ENCODE measurements around the gene RIBC2.

Gene RIBC2

DNA sequence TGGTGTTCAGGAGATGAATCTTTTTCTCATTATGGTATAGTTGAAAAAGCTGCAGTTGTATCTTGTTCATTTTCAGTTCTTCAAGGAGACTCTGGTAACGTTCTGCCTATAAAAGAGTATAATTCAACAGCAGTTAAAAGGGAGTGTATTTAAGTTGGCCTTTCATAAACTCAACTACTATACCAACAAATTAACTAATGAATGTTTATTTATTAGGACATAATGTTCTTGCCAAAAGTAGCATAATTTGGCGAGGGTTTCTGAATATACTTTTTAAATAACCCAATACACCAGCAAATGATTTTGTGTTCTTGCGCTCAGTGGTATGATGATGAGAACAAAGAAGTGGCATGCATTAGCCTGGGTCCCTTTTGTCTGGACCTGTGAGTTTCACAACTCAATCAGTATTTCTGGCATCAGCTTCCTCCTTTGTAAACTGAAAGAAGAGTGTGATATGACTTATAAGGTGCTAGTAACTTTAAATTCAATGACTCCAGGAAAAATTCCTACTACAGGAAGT is 11.0 kb upstream of the RIBC2 start:
- Histone ChIP-seq H3K27me3 (replicated peaks; ENCODE audit: control insufficient read depth, insufficient read depth, low read length, poor library complexity, severe bottlenecking) (no peaks in the 10 kb centered on the region), H3K27ac (ENCODE audit: insufficient read depth, low read length, poor library complexity, severe bottlenecking) (no peak overlapping the region), H3K9me3 (ENCODE audit: control insufficient read depth, low read length) (no peaks in the 10 kb centered on the region), H3K4me3 (ENCODE audit: insufficient read depth, low read depth, low read length, poor library complexity, severe bottlenecking) (no peak overlapping the region), H3K36me3 (ENCODE audit: control insufficient read depth, insufficient read depth, low read length) (no peaks in the 10 kb centered on the region), H3K4me1 (ENCODE audit: control insufficient read depth, insufficient read depth, low read length, poor library complexity, severe bottlenecking) (no peaks in the 10 kb centered on the region)
- DNase-seq = no peak

DNA sequence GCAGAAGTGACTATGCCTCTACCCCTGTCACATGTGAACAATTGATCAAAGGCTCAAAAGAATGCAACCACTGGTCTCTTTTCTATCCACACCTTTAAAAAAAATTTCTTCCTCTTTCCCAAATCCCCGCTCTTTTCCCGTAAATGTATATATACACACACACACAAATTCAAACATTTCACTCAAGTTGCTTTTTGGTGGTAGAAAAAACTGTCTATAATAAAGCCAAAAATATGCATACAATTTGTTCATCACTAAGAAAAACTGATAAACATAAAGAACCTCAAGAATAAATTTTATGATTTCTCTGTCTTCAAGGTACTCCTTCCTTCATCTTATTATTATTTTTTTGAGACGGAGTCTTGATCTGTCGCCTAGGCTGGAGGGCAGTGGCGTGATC is 5.7 kb upstream of the RIBC2 start:
- no peaks in the 10 kb centered on the region for H3K9me3 ChIP-seq (ENCODE audit: control insufficient read depth, low read length)
- DNase-seq = no peak
- no peaks in the 10 kb centered on the region for H3K27me3 ChIP-seq (replicated peaks; ENCODE audit: control insufficient read depth, insufficient read depth, low read length, poor library complexity, severe bottlenecking)
- H3K36me3 ChIP-seq (ENCODE audit: control insufficient read depth, insufficient read depth, low read length) = no peaks in the 10 kb centered on the region
- no peaks in the 10 kb centered on the region for H3K4me1 ChIP-seq (ENCODE audit: control insufficient read depth, insufficient read depth, low read length, poor library complexity, severe bottlenecking)
- no peak overlapping the region for H3K27ac ChIP-seq (ENCODE audit: insufficient read depth, low read length, poor library complexity, severe bottlenecking)
- H3K4me3 ChIP-seq (ENCODE audit: insufficient read depth, low read depth, low read length, poor library complexity, severe bottlenecking) = no peak overlapping the region

DNA sequence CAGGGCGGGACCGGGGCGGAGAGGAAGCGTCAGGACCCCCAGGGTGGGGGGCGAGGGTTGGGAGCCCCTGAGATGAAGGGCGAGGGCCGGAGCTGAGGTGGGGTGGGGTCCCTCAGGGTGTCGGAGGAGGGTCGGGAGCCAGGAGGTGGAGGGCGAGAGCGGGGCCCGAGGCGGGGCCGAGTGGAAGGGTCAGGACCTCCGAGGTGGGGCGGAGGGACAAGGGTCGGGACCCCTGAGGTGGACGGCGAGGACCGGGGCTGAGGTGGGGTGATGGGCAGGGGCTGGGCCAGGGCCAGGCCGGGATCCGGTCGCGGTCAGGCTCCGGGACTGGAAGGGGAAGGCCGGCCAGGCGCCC is 503 bp upstream of the RIBC2 start:
- peak overlapping the region; percentile 55 for H3K4me3 ChIP-seq (ENCODE audit: insufficient read depth, low read depth, low read length, poor library complexity, severe bottlenecking)
- H3K4me1 ChIP-seq (ENCODE audit: control insufficient read depth, insufficient read depth, low read length, poor library complexity, severe bottlenecking) = peaks cover 14% of the 10 kb centered on the region
- H3K27ac ChIP-seq (ENCODE audit: insufficient read depth, low read length, poor library complexity, severe bottlenecking) = no peak overlapping the region
- no peaks in the 10 kb centered on the region for H3K36me3 ChIP-seq (ENCODE audit: control insufficient read depth, insufficient read depth, low read length)
- no peak for DNase-seq
- H3K27me3 ChIP-seq (replicated peaks; ENCODE audit: control insufficient read depth, insufficient read depth, low read length, poor library complexity, severe bottlenecking) = no peaks in the 10 kb centered on the region
- no peaks in the 10 kb centered on the region for H3K9me3 ChIP-seq (ENCODE audit: control insufficient read depth, low read length)

DNA sequence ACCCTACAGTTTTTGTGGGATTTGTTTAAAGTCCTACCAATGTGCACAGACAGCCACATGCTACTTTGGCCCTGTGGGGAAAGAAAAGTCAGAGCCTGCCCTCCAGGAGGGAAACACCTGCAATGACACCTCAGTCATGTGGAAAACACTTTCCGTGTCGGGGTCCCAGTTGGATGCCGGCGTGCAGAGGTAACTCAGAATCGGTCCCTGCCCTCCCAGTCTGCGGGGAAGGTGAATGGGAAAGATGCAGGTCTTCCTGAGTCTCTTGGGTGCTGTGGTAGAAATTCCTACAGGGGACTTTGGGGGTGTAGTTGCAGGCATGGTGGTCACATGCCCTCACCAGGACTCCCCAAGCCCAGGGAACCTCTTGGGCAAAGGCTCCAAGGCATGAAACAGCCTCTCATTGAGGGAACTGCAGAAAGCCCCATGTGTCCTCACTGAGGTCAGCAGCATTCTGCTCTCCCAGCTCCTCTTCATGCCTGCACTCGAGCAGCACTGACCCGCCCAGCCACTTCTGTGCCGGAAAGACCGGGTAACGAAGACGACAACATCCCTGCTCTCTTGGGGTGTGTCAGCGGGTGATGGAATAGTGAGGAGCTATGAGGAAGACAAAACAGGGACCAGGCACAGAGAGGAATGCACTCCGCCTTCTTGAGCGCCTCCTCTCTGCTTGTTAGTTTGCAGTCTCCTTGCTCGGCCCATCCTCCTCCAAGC is 4.7 kb downstream of the RIBC2 start:
- H3K27me3 ChIP-seq (replicated peaks; ENCODE audit: control insufficient read depth, insufficient read depth, low read length, poor library complexity, severe bottlenecking) = no peaks in the 10 kb centered on the region
- no peak for DNase-seq
- H3K36me3 ChIP-seq (ENCODE audit: control insufficient read depth, insufficient read depth, low read length) = no peaks in the 10 kb centered on the region
- H3K4me3 ChIP-seq (ENCODE audit: insufficient read depth, low read depth, low read length, poor library complexity, severe bottlenecking) = no peak overlapping the region
- H3K4me1 ChIP-seq (ENCODE audit: control insufficient read depth, insufficient read depth, low read length, poor library complexity, severe bottlenecking) = peaks cover 11% of the 10 kb centered on the region
- H3K9me3 ChIP-seq (ENCODE audit: control insufficient read depth, low read length) = no peaks in the 10 kb centered on the region
- H3K27ac ChIP-seq (ENCODE audit: insufficient read depth, low read length, poor library complexity, severe bottlenecking) = no peak overlapping the region

DNA sequence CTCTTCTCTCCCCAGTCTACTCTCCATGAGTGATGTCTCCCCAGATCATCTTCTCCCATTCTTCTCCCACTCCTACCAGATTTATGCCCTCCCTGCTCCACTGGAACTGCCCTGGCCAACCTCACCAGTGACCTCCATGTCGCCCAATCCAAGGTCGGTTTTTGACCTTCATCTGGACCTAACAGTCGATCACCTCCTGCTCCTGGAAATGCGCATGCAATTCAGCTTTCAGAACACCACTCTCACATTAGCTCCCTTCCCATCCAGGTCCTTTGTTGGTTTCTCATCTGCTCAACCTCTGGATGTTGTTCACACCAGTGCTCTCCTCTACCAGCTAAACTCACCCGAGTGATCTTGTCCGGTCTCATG is 5.3 kb downstream of the RIBC2 start:
- Histone ChIP-seq H3K27me3 (replicated peaks; ENCODE audit: control insufficient read depth, insufficient read depth, low read length, poor library complexity, severe bottlenecking) (no peaks in the 10 kb centered on the region), H3K4me1 (ENCODE audit: control insufficient read depth, insufficient read depth, low read length, poor library complexity, severe bottlenecking) (peaks cover 5% of the 10 kb centered on the region), H3K4me3 (ENCODE audit: insufficient read depth, low read depth, low read length, poor library complexity, severe bottlenecking) (no peak overlapping the region), H3K27ac (ENCODE audit: insufficient read depth, low read length, poor library complexity, severe bottlenecking) (no peak overlapping the region), H3K36me3 (ENCODE audit: control insufficient read depth, insufficient read depth, low read length) (no peaks in the 10 kb centered on the region), H3K9me3 (ENCODE audit: control insufficient read depth, low read length) (no peaks in the 10 kb centered on the region)
- no peak for DNase-seq

- no peak for DNase-seq
- no peaks in the 10 kb centered on the region for H3K9me3 ChIP-seq (ENCODE audit: control insufficient read depth, low read length)
- H3K27ac ChIP-seq (ENCODE audit: insufficient read depth, low read length, poor library complexity, severe bottlenecking) = no peak overlapping the region
- no peaks in the 10 kb centered on the region for H3K27me3 ChIP-seq (replicated peaks; ENCODE audit: control insufficient read depth, insufficient read depth, low read length, poor library complexity, severe bottlenecking)
- H3K4me1 ChIP-seq (ENCODE audit: control insufficient read depth, insufficient read depth, low read length, poor library complexity, severe bottlenecking) = no peaks in the 10 kb centered on the region
- no peak overlapping the region for H3K4me3 ChIP-seq (ENCODE audit: insufficient read depth, low read depth, low read length, poor library complexity, severe bottlenecking)
- no peaks in the 10 kb centered on the region for H3K36me3 ChIP-seq (ENCODE audit: control insufficient read depth, insufficient read depth, low read length)
Observed at GRCh38 chr22:45420011-45420410, 6.5 kb downstream of the RIBC2 start.

GRCh38 chr22:45420539-45420938 is 7.0 kb downstream of the RIBC2 start:
- Histone ChIP-seq H3K27me3 (replicated peaks; ENCODE audit: control insufficient read depth, insufficient read depth, low read length, poor library complexity, severe bottlenecking) (no peaks in the 10 kb centered on the region), H3K4me1 (ENCODE audit: control insufficient read depth, insufficient read depth, low read length, poor library complexity, severe bottlenecking) (no peaks in the 10 kb centered on the region), H3K4me3 (ENCODE audit: insufficient read depth, low read depth, low read length, poor library complexity, severe bottlenecking) (no peak overlapping the region), H3K27ac (ENCODE audit: insufficient read depth, low read length, poor library complexity, severe bottlenecking) (no peak overlapping the region), H3K36me3 (ENCODE audit: control insufficient read depth, insufficient read depth, low read length) (no peaks in the 10 kb centered on the region), H3K9me3 (ENCODE audit: control insufficient read depth, low read length) (no peaks in the 10 kb centered on the region)
- DNase-seq = no peak

GRCh38 chr22:45421349-45422055 is 8.0 kb downstream of the RIBC2 start:
- Histone ChIP-seq H3K36me3 (ENCODE audit: control insufficient read depth, insufficient read depth, low read length) (no peaks in the 10 kb centered on the region), H3K27ac (ENCODE audit: insufficient read depth, low read length, poor library complexity, severe bottlenecking) (no peak overlapping the region), H3K4me1 (ENCODE audit: control insufficient read depth, insufficient read depth, low read length, poor library complexity, severe bottlenecking) (no peaks in the 10 kb centered on the region), H3K9me3 (ENCODE audit: control insufficient read depth, low read length) (no peaks in the 10 kb centered on the region), H3K27me3 (replicated peaks; ENCODE audit: control insufficient read depth, insufficient read depth, low read length, poor library complexity, severe bottlenecking) (no peaks in the 10 kb centered on the region), H3K4me3 (ENCODE audit: insufficient read depth, low read depth, low read length, poor library complexity, severe bottlenecking) (no peak overlapping the region)
- DNase-seq = no peak

- Histone ChIP-seq H3K4me3 (ENCODE audit: insufficient read depth, low read depth, low read length, poor library complexity, severe bottlenecking) (no peak overlapping the region), H3K36me3 (ENCODE audit: control insufficient read depth, insufficient read depth, low read length) (no peaks in the 10 kb centered on the region)
Observed at GRCh38 chr22:45422237-45422983, 8.9 kb downstream of the RIBC2 start.

DNA sequence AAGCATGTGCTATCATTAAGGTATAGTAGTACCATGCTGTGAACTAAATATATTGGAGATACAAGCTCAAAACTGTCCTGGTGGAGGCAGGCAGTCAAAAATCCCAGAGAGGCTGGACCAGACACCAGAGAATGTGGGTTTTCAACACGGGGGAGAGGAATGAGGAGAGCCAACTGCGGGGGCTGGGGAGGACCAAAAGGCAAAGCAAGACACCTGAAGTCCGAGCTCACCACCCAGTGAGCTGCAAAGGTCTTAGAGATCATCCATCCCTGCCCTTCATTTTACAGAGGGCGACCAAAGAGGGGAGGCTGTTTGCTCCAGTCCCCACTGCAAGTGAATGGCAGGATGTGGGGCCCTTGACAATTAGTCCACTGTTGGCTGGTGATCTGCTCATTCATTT is 10.0 kb downstream of the RIBC2 start:
- Histone ChIP-seq H3K9me3 (ENCODE audit: control insufficient read depth, low read length) (no peaks in the 10 kb centered on the region), H3K36me3 (ENCODE audit: control insufficient read depth, insufficient read depth, low read length) (no peaks in the 10 kb centered on the region), H3K27me3 (replicated peaks; ENCODE audit: control insufficient read depth, insufficient read depth, low read length, poor library complexity, severe bottlenecking) (no peaks in the 10 kb centered on the region), H3K27ac (ENCODE audit: insufficient read depth, low read length, poor library complexity, severe bottlenecking) (no peak overlapping the region), H3K4me1 (ENCODE audit: control insufficient read depth, insufficient read depth, low read length, poor library complexity, severe bottlenecking) (no peaks in the 10 kb centered on the region), H3K4me3 (ENCODE audit: insufficient read depth, low read depth, low read length, poor library complexity, severe bottlenecking) (no peak overlapping the region)
- DNase-seq = no peak

More at GRCh38 chr22:45422237-45422983, 8.9 kb downstream of the RIBC2 start:
- no peak for DNase-seq
- Histone ChIP-seq H3K27me3 (replicated peaks; ENCODE audit: control insufficient read depth, insufficient read depth, low read length, poor library complexity, severe bottlenecking) (no peaks in the 10 kb centered on the region), H3K27ac (ENCODE audit: insufficient read depth, low read length, poor library complexity, severe bottlenecking) (no peak overlapping the region), H3K9me3 (ENCODE audit: control insufficient read depth, low read length) (no peaks in the 10 kb centered on the region), H3K4me1 (ENCODE audit: control insufficient read depth, insufficient read depth, low read length, poor library complexity, severe bottlenecking) (no peaks in the 10 kb centered on the region)
